ENCODE measurements around the gene RASGRF2.
A peak's percentile ranks its signal among the peaks of the same experiment; 100 is the strongest.

RASGRF2 gene

DNA sequence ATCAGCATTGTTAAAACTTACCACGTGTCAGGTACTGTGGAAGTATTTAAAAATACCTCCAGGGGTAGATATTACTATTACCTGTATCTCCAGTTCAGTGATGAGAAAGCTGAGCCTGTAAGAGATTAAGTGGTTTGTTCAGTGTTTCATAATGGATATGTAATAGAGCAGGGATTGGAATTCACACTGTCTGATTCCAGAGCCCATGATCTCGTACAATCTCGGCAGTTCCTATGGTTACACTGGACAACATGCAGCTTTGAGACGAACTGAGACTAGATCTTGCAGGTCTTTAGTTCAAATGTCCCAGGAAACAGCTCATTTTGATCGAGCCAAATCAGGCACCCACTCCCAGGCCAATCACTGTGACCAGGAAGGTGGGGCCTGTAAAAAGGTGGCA, 8.8 kb upstream of the RASGRF2 start:
- no peak for DNase-seq (ENCODE audit: low read depth)

DNA sequence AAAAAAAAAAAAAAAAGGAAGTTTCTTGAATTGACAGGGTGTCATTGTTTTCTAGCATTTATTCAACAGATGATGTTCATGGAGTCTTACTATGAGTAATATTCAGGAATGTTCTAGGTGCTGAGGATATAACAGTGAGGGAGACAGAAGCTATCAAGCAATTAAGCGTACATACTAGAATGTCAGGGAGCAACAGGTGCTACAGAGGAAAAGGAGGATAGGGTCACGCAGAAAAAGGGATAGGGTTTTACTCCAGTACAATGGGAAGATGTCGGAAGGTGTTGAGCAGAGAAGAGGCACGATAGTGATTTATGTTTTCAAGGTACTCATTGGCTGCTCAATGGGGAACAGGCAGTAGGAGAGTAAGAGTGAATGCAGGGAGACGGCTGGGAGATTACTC, 6.6 kb upstream of the RASGRF2 start:
- DNase-seq (ENCODE audit: low read depth) = no peak

- no peak for DNase-seq (ENCODE audit: low read depth)
These were observed 5.0 kb upstream of the RASGRF2 start for GRCh38 chr5:80955082-80955590.

DNA sequence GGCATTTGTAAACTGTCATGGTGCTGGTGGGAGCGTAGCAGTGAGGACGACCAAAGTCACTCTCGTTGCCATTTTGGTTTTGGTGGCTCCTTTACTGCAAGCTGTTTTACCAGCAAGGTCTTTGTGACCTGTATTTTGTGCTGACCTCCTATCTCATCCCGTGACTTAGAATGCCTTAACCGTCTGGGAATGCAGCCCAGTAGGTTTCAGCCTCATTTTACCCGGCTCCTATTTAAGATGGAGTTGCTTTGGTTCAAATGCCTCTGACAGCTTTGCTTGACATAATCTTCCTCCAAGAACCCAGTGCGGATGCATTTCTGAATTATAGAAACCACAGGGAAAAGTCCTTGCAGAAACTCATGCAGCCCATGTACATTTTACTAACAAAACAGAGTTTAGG, 3.9 kb upstream of the RASGRF2 start:
- DNase-seq (ENCODE audit: low read depth) = no peak

DNA sequence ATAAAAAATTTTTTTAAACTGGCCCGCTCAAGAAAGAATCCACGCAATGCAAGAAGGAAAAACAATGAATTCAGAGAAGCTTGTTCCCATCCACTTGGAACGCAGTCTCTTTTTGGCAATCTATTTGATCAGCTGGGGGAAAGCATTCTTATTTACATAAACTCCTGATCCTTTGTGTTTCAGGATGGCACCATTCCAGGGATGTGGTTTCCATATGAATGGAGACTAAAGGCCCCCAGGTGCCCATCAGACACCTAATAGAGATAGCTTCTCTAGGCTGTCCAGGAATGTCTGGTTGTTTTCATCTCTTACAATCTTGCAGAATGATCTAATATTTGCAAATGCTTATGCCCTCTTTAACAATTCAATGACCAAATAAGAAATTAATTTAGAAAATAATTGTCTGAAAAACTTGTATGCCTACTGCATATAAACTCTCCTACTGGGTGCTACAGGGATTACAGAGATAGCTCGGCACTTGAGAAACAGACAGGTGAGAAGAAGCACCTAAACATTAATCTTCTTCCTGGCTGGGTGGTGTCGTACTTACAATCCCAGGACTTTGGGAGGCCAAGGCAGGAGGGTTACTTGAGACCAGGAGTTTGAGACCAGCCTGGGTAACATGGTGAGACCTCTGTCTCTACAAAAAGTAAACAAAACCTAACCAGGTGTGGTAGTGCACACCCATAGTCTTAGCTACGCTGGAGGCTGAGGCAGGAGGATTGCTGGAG, 3.0 kb upstream of the RASGRF2 start:
- DNase-seq (ENCODE audit: low read depth) = no peak

- DNase-seq (ENCODE audit: low read depth) = no peak
These were observed 1.5 kb upstream of the RASGRF2 start for GRCh38 chr5:80958616-80959015.

DNA sequence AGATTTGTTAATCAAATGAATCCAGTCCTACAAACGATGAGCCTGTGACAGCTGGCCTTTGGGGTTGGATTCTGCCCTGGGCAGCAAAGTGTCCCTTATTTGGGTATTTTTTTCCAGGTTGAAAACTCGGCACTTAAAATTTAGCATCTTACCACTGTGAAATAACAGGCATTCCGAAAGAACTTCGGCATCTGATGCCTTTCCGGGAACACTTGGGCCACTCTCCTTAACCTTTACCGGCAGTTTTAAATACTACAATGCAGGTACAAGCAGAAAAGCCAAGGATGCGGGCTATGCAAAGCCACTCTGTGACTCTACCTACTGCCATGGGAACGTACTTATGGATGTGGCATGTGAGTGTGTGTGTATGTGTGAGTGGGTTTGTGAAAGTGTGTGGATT, 1.0 kb upstream of the RASGRF2 start:
- no peak for DNase-seq (ENCODE audit: low read depth)

DNA sequence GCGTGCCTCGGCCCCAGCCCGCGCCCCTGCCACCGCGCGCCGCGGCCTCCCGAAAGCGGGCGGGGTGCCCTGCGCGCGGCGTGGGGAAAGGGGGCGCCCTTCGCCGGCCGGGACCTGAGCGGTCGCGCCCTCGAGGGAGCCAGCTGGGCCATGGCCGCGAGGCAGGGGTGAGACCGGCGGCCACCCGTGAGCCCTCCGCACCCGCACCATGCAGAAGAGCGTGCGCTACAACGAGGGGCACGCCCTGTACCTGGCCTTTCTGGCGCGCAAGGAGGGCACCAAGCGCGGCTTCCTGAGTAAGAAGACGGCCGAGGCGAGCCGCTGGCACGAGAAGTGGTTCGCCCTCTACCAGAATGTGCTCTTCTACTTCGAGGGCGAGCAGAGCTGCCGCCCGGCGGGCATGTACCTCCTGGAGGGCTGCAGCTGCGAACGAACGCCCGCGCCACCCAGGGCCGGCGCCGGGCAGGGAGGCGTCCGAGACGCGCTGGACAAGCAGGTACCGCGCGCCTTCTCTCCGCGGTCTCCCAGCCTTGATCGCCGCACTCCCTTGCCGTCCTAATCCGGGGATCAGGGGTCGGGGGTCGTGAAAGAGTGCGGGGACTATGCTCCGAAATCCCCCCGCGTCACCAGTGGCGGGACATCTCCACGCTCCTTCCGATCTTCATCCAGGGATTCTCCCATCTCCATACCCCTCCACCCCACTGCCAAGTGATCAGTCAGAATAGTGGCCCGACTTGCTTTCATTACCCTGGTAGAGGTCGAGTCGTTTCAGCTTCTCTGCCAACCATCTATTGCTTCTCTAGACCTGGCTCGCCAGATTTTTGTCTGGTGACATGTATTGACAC, 590 bp downstream of the RASGRF2 start:
- peak; percentile 29 for DNase-seq (ENCODE audit: low read depth)

GRCh38 chr5:80961376-80962281, 1.5 kb downstream of the RASGRF2 start:
- DNase-seq (ENCODE audit: low read depth) = peak; percentile 19

- no peak for DNase-seq (ENCODE audit: low read depth)
These were observed 2.7 kb downstream of the RASGRF2 start for GRCh38 chr5:80962630-80963520.

DNA sequence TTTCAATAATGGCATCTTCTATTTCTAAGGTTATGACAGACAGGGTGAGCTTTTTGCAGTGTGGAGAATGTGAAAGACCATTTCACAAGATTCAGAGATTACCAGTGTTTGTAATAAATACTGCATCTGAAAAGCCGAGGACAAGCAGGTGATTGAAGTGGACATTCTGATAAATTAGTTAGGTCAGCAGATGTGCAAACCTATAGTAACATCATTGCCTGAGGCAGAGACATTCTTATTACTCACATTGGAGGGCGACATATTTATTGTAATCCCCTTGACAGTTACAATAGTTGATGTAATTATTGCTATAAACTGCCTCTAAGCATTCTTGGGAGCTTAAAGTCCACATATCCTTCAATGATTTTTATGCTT, 3.3 kb downstream of the RASGRF2 start:
- DNase-seq (ENCODE audit: low read depth) = no peak

- DNase-seq (ENCODE audit: low read depth) = no peak
These were observed 3.9 kb downstream of the RASGRF2 start for GRCh38 chr5:80963966-80964481.

DNA sequence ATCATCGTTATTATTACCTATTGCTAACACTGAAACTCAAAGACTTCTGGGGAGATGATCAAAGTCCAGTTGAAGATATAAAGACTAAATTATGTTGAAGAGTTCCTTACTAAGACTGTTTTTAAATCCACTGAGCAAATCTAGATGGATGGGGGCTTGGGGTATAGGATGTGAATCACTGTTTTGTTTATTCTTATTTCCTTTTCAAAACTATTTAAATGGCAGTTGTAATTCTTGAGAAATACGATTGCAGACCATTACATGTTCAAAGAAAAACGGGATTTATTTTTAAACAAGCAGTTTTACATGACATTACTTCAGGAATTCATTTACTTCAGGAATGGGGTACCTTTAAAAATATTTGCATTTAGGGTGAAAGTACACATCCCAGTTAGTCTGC, 4.3 kb downstream of the RASGRF2 start:
- DNase-seq (ENCODE audit: low read depth) = no peak

DNA sequence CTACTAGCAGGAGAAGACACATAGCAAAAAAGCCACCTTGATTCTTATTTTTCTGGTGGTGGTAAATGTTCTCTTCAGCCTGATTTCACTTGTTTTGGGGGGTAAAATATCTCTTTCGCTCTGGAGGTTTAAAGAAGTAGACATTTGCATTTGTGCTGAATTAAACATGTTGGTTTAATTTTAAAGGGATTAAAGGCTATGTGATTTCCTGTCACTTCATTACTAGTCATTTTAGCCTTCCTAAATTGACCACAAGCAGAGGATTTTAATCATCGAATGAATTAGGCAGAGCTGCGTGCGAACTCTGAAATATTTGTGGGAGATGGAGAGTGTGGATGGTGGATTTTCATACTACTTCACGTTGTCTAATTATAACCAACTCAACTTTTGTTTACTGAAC, 4.8 kb downstream of the RASGRF2 start:
- DNase-seq (ENCODE audit: low read depth) = no peak

DNA sequence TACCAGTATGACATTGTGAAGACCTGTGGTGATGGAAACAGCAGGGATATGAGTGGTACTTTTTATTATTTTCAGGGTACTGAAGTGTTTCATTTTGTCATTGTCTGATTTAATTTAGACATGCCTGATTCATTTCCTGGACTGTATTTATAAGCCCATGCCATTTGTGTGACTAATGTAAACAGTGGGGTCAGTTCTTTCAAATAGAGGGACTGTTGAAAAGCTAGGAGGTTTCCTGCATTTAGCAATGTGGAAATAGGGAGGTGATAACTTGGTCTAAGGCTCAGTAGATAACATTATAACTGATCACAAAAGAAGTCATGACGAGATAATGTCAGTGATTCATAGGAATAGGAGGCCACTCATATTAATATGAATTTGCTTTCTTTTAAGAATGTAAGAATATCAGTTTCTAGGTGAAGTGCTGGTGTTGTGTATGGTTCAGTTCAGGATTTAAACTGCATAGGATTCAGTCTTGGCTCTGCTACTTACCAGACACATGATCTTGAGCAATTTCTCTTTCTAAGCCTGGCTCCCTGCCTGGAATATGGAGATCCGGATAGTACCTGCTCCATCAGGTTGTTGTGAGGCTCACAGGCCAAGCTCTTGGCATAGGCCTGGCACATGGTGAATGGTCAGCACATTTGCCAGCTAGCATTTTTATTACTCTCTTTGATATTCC, 7.5 kb downstream of the RASGRF2 start:
- no peak for DNase-seq (ENCODE audit: low read depth)

- DNase-seq (ENCODE audit: low read depth) = no peak
These were observed 12.9 kb downstream of the RASGRF2 start for GRCh38 chr5:80973027-80973426.

DNA sequence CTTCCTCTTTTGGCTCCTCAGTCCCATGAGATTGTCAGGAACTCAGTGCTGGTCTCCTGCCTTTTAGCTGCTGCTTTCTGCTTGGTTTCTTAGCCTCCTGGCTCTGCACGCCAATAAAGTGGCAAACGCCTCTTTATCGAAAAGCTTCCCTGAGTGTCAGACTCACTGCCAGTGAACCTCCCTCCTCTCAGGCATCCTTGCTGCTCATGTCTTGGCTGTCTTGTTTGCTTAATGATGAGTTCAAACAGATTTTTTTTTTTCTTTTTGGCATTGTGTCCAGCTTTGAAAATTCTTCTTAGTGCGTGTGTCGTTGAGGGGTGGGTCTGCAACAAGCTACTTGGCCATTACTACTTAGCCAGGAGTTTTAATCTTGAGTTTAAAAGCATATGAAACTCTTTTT, 14.9 kb downstream of the RASGRF2 start:
- no peak for DNase-seq (ENCODE audit: low read depth)

DNA sequence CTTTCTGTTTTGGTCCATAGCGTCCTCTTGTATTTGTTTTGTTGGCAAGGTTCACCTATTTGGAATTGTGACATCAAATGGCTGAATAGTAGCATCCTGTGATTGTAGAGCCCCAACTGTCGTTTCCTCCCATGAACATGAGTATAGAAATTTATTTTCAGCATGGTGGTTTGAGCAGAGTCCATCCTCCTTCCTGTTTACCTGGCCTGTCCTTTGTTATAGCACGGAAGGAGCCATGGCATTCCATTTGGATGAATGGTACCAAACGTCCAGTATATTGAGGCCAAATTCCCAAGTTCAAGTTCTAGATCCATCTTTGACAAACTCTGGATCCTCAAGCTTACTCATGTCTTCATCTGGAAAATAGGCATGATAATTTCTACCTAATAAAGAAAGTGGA, 16.8 kb downstream of the RASGRF2 start:
- DNase-seq (ENCODE audit: low read depth) = no peak

GRCh38 chr5:80977764-80978163, 17.6 kb downstream of the RASGRF2 start:
- no peak for DNase-seq (ENCODE audit: low read depth)

DNA sequence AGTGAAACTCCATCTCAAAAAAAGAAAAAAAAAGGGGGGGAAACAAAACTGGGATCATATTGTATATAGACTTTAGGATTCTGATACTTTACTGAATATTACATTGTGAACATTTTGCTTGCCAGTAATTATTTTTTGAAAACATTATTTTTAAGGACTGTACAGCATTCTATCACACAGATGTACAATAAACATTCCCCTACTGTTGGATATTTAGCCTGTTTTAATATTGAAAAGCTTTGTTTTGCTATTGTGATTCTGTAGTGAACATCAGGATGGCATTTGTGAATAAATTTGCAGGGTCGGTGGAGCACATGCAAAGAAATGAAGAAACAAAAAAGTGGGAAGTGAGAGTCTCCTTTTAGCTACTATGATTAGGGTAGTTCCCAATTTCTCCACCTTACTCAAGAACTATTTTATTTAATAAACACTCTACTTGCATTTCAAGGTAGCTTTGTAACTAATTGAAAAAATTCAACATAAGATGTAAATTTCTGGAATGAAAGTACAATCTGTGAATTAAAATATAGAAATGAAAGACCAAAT, 18.7 kb downstream of the RASGRF2 start:
- no peak for DNase-seq (ENCODE audit: low read depth)
